GM13977 (cell line): ENCODE data around the gene PARVB.

Experiments
- DNase-seq: peaks from one replicate; pipeline ENCODE4 v3.0.0; 2012; ENCODE audit warnings: low spot score
- CTCF ChIP-seq: IDR thresholded peaks from 2 replicates; pipeline ENCODE4 v1.5.1; 2012; ENCODE audit warnings: mild to moderate bottlenecking, control low read depth; ENCODE audit not compliant: insufficient read depth; ENCODE audit errors: extremely low read depth, missing control alignments
- in situ Hi-C: fragments of 300-500 bp; cut with MboI; formaldehyde crosslinking; loops from one replicate; pipeline ENCODE4 v1.12.0; 2022; ENCODE audit warnings: low sequenced_read_pairs, low pct_unique_long_range_greater_than_20kb, mixed read lengths, inconsistent platforms; ENCODE audit not compliant: unreplicated experiment

Gene PARVB

GRCh38 chr22:44204739-44205515, 180.8 kb downstream of the PARVB start:
- in situ Hi-C loops = no loop called here
- TF ChIP-seq CTCF = no peak
- no peak for DNase-seq

DNA sequence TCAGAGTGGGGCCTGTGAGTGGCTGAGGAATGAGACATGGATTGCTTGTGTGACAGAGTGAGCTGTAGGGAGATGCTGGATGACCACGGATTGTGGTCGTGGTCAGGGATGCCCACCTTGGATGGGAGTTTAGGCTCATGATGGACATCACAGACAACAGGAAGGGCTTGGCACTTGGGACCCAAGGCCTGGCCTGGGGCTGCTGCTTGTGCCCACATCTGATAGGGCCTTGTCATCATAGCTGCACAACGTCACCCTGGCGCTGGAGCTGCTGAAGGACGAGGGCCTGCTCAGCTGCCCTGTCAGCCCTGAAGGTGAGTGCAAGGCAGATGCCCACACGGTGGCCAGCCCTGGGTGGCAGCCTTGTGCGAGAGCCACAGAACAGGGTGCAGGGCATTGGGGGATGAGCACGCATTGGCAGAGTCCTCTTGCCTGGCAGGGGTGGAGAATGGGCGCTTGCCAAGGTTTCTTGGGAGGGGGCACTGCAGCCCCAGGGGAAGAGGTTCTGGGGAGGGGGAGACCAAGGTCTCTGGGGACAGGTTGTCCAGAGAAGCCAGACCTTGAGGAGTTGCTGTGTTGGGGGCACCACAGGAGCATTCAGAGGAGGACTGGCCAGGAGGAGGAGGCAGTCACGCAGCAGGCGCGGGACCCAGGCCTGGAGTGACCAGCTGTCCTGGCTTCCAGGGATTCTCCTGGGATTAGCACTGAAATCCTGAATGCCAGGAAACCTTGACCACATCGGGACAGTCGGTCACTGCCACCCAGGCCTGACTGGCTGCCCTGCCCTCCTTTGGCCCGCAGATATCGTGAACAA, 181.6 kb downstream of the PARVB start:
- in situ Hi-C loops = no loop called here
- TF ChIP-seq CTCF = no peak
- DNase-seq = no peak

- in situ Hi-C loops = no loop called here
- TF ChIP-seq CTCF = no peak
- DNase-seq = no peak
Measured at GRCh38 chr22:44206330-44206645, 182.2 kb downstream of the PARVB start.

- in situ Hi-C loops = no loop called here
- TF ChIP-seq CTCF = no peak
Measured at GRCh38 chr22:44206696-44207095, 182.6 kb downstream of the PARVB start.

DNA sequence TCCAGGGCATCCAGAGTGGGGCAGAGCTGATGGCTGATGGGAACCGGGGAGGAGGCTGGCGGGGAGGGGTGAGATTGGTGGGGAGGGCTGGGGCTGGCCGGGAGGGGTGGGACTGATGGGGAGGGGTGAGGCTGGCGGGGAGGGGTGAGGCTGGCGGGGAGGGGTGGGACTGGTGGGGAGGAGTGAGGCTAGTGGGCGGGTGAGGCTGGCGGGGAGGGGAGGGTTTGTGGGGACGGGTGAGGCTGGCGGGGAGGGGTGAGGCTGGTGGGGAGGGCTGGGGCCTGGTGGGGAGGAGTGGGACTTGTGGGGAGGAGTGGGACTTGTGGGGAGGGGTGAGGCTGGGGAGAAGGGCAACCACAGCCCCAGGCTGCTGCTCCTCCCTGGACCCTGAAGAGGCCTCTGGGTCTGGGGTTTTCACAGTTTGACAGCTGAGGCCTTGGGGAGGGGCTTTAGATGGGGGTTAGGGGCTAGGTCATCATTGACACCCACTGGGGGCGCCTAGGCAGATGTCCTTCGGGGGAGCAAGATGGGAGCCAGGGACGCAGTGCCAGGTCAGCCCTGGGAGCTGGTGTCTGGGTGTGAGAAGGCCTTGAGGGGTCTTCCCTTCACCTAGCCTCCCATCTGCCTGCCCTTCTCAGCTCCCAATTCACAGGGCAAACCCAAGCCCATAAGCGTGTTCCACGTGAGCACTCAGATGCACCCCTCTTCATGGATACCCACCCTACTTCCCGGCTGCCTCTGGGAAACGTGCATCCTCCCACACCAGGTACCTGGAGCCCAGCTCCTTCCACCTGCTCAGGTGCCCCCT, 183.3 kb downstream of the PARVB start:
- in situ Hi-C loops = no loop called here
- no peak for TF ChIP-seq CTCF
- DNase-seq = no peak

More at GRCh38 chr22:44206696-44207095, 182.6 kb downstream of the PARVB start:
- DNase-seq = no peak

- DNase-seq = no peak
- TF ChIP-seq CTCF = no peak
- in situ Hi-C loops = no loop called here
Measured at GRCh38 chr22:44207981-44208317, 183.8 kb downstream of the PARVB start.
